Right lobe of liver (tissue), 6 donors: ENCODE measurements around the gene UBA6. TPM values are rescaled to one million over a fixed set of nuclear protein-coding genes. Genes with fewer than 3 reads are reported as not detected.

Experiments used
- ATAC-seq, 4 donors: fragments of 200-7000 bp; cut with Tn5 transposase; one replicate each; pipeline ENCODE4 v1.9.1; 2020; ENCODE audit warnings: mild to moderate bottlenecking in 4 of 4, moderate library complexity in 4 of 4
- DNase-seq, 3 donors: peaks; one replicate each; pipeline ENCODE4 v3.0.0-alpha.2; 2020
- H3K27ac ChIP-seq, 3 donors: fragments of 200-600 bp; one replicate each; pipeline ENCODE4 v1.8.0; 2022
- H3K27me3 ChIP-seq, 2 donors: fragments of 200-600 bp; one replicate each; pipeline ENCODE4 v1.8.0; 2022
- H3K36me3 ChIP-seq, 4 donors: fragments of 200-600 bp; sonication (generic) in 1 of 4; one replicate each; pipeline versions ENCODE4 v1.5.1 to v1.8.0; 2017 to 2022; ENCODE audit warnings: control low read depth in 1 of 4
- H3K4me1 ChIP-seq, 4 donors: fragments of 200-600 bp; sonication (generic) in 1 of 4; one replicate each; pipeline versions ENCODE4 v1.5.1 to v1.8.0; 2017 to 2022; ENCODE audit warnings: control low read depth in 1 of 4
- H3K4me3 ChIP-seq, 3 donors: fragments of 200-600 bp; one replicate each; pipeline ENCODE4 v1.8.0; 2022
- H3K9me3 ChIP-seq, 4 donors: fragments of 200-600 bp; sonication (generic) in 1 of 4; one replicate each; pipeline versions ENCODE4 v1.5.1 to v1.8.0; 2017 to 2022; ENCODE audit warnings: control low read depth in 1 of 4
- POLR2A ChIP-seq: fragments of 450-650 bp; IDR thresholded peaks from one replicate; pipeline ENCODE4 v1.6.1; 2017; ENCODE audit warnings: antibody characterized with exemption, mild to moderate bottlenecking
- WGBS: methylation state at CpG from one replicate; pipeline ENCODE4 v1.1.6; 2018; ENCODE audit warnings: low coverage, low lambda C conversion rate; ENCODE audit not compliant: insufficient coverage; ENCODE audit errors: missing lambda C conversion rate; 5-methylcytosine and 5-hydroxymethylcytosine counted together
- intact Hi-C, 2 donors: fragments of 100-400 bp; cut with DNase I; formaldehyde crosslinking; loops; one replicate each; pipeline versions ENCODE4 v1.11.2 to v1.14.1; 2022
- total RNA-seq, 6 experiments: library from RNA; depleted of rRNA in 2 of 6; stranded (reverse); fragments of >200 nt in 2 of 6; fragmentation: NEBNext Ultra II Directional in 3 of 6; extraction: Animal tissue kit (Norgen Biotek cat#: 25700) in 3 of 6; gene quantifications; one replicate each; pipeline versions ENCODE4 v1.1.0 to v1.2.4, GENCODE V29; 2016 to 2023
- TF ChIP-seq, protein P1 (sequence below), 4 donors: fragments of 200-600 bp in 3 of 4; fragments of 450-650 bp in 1 of 4; IDR thresholded peaks; one replicate each; pipeline versions ENCODE4 v1.5.1 to v1.8.0; 2016 to 2022; ENCODE audit warnings: antibody characterized with exemption in 4 of 4, mild to moderate bottlenecking in 2 of 4
- donor health status: DM: no; HTN: yes; CAD: no.
- donor health status: DM: no; HTN: no; CAD: no.
- donor health status: DM: no; HTN: no; CAD: no.
- donor health status: DM: no; HTN: yes; CAD: no.
- donor health status: DM: no; HTN: yes; CAD: no.

The UBA6 gene
- total RNA-seq, 6 experiments from 2014 or later, result 17.5 to 46.5 (median 24.7) TPM

- no peaks in the 10 kb centered on the region for H3K27me3 ChIP-seq
- TF ChIP-seq, protein P1, sequence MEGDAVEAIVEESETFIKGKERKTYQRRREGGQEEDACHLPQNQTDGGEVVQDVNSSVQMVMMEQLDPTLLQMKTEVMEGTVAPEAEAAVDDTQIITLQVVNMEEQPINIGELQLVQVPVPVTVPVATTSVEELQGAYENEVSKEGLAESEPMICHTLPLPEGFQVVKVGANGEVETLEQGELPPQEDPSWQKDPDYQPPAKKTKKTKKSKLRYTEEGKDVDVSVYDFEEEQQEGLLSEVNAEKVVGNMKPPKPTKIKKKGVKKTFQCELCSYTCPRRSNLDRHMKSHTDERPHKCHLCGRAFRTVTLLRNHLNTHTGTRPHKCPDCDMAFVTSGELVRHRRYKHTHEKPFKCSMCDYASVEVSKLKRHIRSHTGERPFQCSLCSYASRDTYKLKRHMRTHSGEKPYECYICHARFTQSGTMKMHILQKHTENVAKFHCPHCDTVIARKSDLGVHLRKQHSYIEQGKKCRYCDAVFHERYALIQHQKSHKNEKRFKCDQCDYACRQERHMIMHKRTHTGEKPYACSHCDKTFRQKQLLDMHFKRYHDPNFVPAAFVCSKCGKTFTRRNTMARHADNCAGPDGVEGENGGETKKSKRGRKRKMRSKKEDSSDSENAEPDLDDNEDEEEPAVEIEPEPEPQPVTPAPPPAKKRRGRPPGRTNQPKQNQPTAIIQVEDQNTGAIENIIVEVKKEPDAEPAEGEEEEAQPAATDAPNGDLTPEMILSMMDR (IDR thresholded peaks at IDR 0.05), result no peak
- TF ChIP-seq POLR2A, result no peak
- intact Hi-C loops, result no loop called here
- no peak overlapping the region for H3K4me3 ChIP-seq
- ATAC-seq (no peak), DNase-seq (no peak)
- no peak overlapping the region for H3K27ac ChIP-seq
- WGBS, result 100% methylated on average over 4 of the region's 5 CpGs
- H3K9me3 ChIP-seq, result peaks cover 0 to 6% (median 0%) of the 10 kb centered on the region in 4 donors
- H3K36me3 ChIP-seq, result no peaks in the 10 kb centered on the region
- peaks cover 0 to 7% (median 0%) of the 10 kb centered on the region in 4 donors for H3K4me1 ChIP-seq
Measured at GRCh38 chr4:67723341-67723740, 22.4 kb upstream of the UBA6 start.

DNA sequence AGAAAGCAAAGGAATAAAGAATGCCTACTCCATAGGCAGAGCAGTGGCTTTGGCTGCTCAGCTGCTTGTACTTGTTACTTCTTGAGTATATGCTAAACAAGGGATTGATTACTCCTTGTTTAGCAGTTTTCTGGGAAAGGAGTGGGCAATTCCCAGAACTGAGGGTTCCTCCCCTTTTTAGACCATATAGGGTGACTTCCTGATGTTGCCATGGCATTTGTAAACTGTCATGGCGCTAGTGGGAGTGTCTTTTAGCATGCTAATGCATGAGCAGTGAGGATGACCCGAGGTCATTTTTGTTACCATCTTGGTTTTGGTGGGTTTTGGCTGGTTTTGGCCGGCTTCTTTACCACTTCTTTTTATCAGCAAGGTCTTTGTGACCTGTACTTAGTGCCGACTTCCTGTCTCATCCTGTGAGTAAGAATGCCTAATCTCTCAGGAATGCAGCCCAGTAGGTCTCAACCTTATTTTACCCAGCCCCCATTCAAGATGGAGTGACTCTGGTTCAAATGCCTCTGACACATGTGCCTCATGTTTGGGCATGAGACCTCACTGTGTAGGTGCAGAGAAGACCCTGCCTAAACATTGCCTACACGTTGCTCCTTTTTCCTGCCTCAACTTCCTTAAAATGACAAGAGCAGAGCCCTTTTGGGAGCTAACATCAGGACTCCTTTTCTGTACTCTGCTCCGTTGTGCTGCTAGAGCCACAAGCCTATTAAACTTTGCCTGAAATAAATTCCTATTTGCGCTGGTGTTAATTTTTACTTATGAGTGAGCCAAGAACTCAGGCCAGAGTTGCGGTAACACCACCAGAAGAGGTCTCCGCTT is 21.0 kb upstream of the UBA6 start:
- intact Hi-C loops, result no loop called here
- 91% methylated on average over 8 of the region's 9 CpGs for WGBS
- H3K27me3 ChIP-seq, result no peaks in the 10 kb centered on the region
- H3K9me3 ChIP-seq, result no peaks in the 10 kb centered on the region
- DNase-seq (no peak), ATAC-seq (no peak)
- peaks cover 0 to 7% (median 0%) of the 10 kb centered on the region in 4 donors for H3K4me1 ChIP-seq
- TF ChIP-seq, protein P1 (IDR thresholded peaks at IDR 0.05), result no peak
- TF ChIP-seq POLR2A, result no peak
- no peak overlapping the region for H3K27ac ChIP-seq
- H3K36me3 ChIP-seq, result no peaks in the 10 kb centered on the region
- no peak overlapping the region for H3K4me3 ChIP-seq

GRCh38 chr4:67721315-67721769 is 20.4 kb upstream of the UBA6 start:
- Histone ChIP-seq H3K27me3 (no peaks in the 10 kb centered on the region), H3K27ac (no peak overlapping the region), H3K36me3 (no peaks in the 10 kb centered on the region), H3K4me1 (peaks cover 0 to 7% (median 0%) of the 10 kb centered on the region in 4 donors), H3K9me3 (no peaks in the 10 kb centered on the region), H3K4me3 (no peak overlapping the region)
- TF ChIP-seq, protein P1 (IDR thresholded peaks at IDR 0.05), result no peak
- no peak for TF ChIP-seq POLR2A
- intact Hi-C loops, result no loop called here
- DNase-seq (no peak), ATAC-seq (no peak)
- WGBS, result 86% methylated on average over 3 of the region's 3 CpGs

GRCh38 chr4:67719953-67720617 is 19.1 kb upstream of the UBA6 start:
- intact Hi-C loops, result no loop called here
- ATAC-seq (no peak), DNase-seq (no peak)
- H3K27me3 ChIP-seq, result no peaks in the 10 kb centered on the region
- no peak overlapping the region for H3K27ac ChIP-seq
- H3K4me3 ChIP-seq, result no peak overlapping the region
- H3K36me3 ChIP-seq, result no peaks in the 10 kb centered on the region
- WGBS, result no CpG with 5 or more reads among the region's 3 CpGs
- TF ChIP-seq POLR2A, result no peak
- TF ChIP-seq, protein P1 (IDR thresholded peaks at IDR 0.05), result no peak
- no peaks in the 10 kb centered on the region for H3K9me3 ChIP-seq
- peaks cover 0 to 4% (median 0%) of the 10 kb centered on the region in 4 donors for H3K4me1 ChIP-seq
